ENCODE data around the gene ABCA8.

Gene ABCA8

DNA sequence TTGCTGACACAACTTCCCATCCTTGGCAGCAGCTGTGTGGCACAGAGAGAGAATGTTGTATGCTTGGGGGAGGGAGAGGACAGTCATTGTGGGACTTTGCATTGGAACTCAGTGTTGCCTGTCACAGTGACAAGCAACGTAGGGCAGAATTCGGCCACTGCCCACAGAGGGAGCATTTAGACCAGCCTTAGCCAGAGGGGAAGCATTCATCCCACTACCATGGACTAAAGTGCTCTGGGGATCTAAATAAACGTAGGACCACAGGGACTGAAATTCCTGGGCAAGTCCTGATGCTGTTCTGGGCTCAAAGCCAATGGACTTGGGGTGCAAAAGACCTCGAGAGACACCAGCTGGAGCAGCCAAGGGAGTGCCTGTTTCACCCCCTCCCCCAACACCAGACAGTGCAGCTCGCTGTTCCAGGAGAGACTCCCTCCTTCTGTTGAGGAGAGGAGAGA lies 44.9 kb downstream of the ABCA8 start:
- DNase-seq (ENCODE audit: low spot score): no peak
- peak overlapping the region; percentile 87 for H3K27ac ChIP-seq
- TF ChIP-seq, protein P1, sequence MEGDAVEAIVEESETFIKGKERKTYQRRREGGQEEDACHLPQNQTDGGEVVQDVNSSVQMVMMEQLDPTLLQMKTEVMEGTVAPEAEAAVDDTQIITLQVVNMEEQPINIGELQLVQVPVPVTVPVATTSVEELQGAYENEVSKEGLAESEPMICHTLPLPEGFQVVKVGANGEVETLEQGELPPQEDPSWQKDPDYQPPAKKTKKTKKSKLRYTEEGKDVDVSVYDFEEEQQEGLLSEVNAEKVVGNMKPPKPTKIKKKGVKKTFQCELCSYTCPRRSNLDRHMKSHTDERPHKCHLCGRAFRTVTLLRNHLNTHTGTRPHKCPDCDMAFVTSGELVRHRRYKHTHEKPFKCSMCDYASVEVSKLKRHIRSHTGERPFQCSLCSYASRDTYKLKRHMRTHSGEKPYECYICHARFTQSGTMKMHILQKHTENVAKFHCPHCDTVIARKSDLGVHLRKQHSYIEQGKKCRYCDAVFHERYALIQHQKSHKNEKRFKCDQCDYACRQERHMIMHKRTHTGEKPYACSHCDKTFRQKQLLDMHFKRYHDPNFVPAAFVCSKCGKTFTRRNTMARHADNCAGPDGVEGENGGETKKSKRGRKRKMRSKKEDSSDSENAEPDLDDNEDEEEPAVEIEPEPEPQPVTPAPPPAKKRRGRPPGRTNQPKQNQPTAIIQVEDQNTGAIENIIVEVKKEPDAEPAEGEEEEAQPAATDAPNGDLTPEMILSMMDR (conservative IDR thresholded peaks at IDR 0.05; ENCODE audit: low read depth): no peak
- POLR2A ChIA-PET (ENCODE audit: low non-redundant PET): no interaction called here
- CTCF ChIA-PET: interaction anchor here (0.6 kb wide), 1 partner anchor 109 kb away, joined by 4 read pairs; no protein-coding TSS in a partner anchor

GRCh38 chr17:68909066-68909465 lies 46.1 kb downstream of the ABCA8 start:
- CTCF ChIA-PET: no interaction called here
- TF ChIP-seq, protein P1 (conservative IDR thresholded peaks at IDR 0.05; ENCODE audit: low read depth): no peak
- POLR2A ChIA-PET (ENCODE audit: low non-redundant PET): no interaction called here
- peak; percentile 78 for DNase-seq (ENCODE audit: low spot score)
- no peak overlapping the region for H3K27ac ChIP-seq

DNA sequence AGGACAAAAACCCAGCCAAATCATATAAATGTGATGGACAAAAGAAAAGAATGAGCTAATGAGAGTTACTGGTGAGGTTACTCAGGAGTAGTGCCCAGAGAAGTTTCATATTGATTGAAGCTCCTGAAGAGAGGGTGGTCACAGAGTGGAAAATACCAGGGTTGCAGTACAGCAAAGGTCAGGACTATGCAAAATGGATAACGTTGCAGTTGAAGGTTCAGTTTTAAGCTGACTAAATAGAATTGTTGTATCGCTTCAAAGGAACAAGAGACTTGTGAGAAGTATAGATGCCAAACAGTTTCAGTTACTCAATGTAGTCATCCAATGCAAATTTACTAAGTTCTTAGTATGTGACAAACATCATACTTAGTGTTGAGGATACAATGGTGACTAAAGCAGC lies 47.1 kb downstream of the ABCA8 start:
- CTCF ChIA-PET: no interaction called here
- TF ChIP-seq, protein P1 (conservative IDR thresholded peaks at IDR 0.05; ENCODE audit: low read depth): no peak
- no peak for DNase-seq (ENCODE audit: low spot score)
- no peak overlapping the region for H3K27ac ChIP-seq
- POLR2A ChIA-PET (ENCODE audit: low non-redundant PET): no interaction called here

GRCh38 chr17:68906638-68907037 lies 48.6 kb downstream of the ABCA8 start:
- H3K27ac ChIP-seq: no peak overlapping the region
- ChIA-PET POLR2A (ENCODE audit: low non-redundant PET) (no interaction called here), CTCF (interaction anchor here (0.6 to 0.7 kb wide), 3 partner anchors 8 to 1418 kb away, joined by 3 read pairs; no protein-coding TSS in a partner anchor)
- DNase-seq (ENCODE audit: low spot score): no peak
- TF ChIP-seq, protein P1 (conservative IDR thresholded peaks at IDR 0.05; ENCODE audit: low read depth): peak; percentile 36

- ChIA-PET POLR2A (ENCODE audit: low non-redundant PET) (no interaction called here), CTCF (no interaction called here)
Measured at GRCh38 chr17:68903286-68903685, 51.9 kb downstream of the ABCA8 start.

GRCh38 chr17:68897557-68897956 lies 57.6 kb downstream of the ABCA8 start:
- no peak overlapping the region for H3K27ac ChIP-seq
- DNase-seq (ENCODE audit: low spot score): no peak
- ChIA-PET CTCF (no interaction called here), POLR2A (ENCODE audit: low non-redundant PET) (no interaction called here)
- TF ChIP-seq, protein P1 (conservative IDR thresholded peaks at IDR 0.05; ENCODE audit: low read depth): no peak

More at GRCh38 chr17:68903286-68903685, 51.9 kb downstream of the ABCA8 start:
- TF ChIP-seq, protein P1 (conservative IDR thresholded peaks at IDR 0.05; ENCODE audit: low read depth): no peak
- DNase-seq (ENCODE audit: low spot score): no peak
- H3K27ac ChIP-seq: no peak overlapping the region

DNA sequence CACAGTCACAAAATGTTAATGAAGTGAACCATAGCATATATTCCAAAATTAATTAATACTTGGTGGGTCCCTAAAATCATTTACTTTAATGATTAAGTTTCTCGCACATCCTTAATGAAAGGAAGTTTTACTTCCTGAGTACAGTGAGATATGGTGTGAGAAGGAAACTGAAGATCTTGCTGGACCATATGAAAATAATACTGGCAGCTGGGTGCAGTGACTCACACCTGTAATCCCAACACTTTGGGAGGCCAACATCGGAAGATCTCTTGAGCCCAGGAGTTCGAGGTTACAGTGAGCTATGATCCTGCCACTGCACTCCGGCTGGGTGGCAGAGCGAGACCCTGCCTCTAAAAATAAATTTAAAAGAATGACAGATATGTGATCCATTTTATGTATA lies 62.5 kb downstream of the ABCA8 start:
- ChIA-PET POLR2A (ENCODE audit: low non-redundant PET) (no interaction called here), CTCF (no interaction called here)
- no peak for DNase-seq (ENCODE audit: low spot score)
- no peak overlapping the region for H3K27ac ChIP-seq
- TF ChIP-seq, protein P1 (conservative IDR thresholded peaks at IDR 0.05; ENCODE audit: low read depth): no peak

Data from RWPE1 (cell line).